ENCODE measurements around the gene BORCS6.

The BORCS6 gene

GRCh38 chr17:8145811-8146210 is 44.2 kb downstream of the BORCS6 start:
- TF ChIP-seq SIN3A (IDR thresholded peaks at IDR 0.05; ENCODE audit: borderline replicate concordance, insufficient read depth, low read length) (no peak), FOXP2 (optimal IDR thresholded peaks at IDR 0.05; ENCODE audit: borderline replicate concordance, extremely low read depth, extremely low read length, insufficient read depth) (no peak), POLR2AphosphoS5 (IDR thresholded peaks at IDR 0.05; ENCODE audit: low read depth, low read length) (no peak), TAF1 (IDR thresholded peaks at IDR 0.05; ENCODE audit: borderline replicate concordance, insufficient read depth, low read length) (no peak), REST (IDR thresholded peaks at IDR 0.05; ENCODE audit: insufficient read depth in 1 of 2, low read depth in 2 of 2, low read length in 2 of 2) (no peak)

- TF ChIP-seq TAF1 (IDR thresholded peaks at IDR 0.05; ENCODE audit: borderline replicate concordance, insufficient read depth, low read length) (no peak), POLR2AphosphoS5 (IDR thresholded peaks at IDR 0.05; ENCODE audit: low read depth, low read length) (no peak), REST (IDR thresholded peaks at IDR 0.05; ENCODE audit: insufficient read depth in 1 of 2, low read depth in 2 of 2, low read length in 2 of 2) (no peak)
Observed at GRCh38 chr17:8144401-8145231, 45.4 kb downstream of the BORCS6 start.

GRCh38 chr17:8143581-8144400 is 46.2 kb downstream of the BORCS6 start:
- TF ChIP-seq FOXP2 (optimal IDR thresholded peaks at IDR 0.05; ENCODE audit: borderline replicate concordance, extremely low read depth, extremely low read length, insufficient read depth): no peak
- no peak for TF ChIP-seq POLR2AphosphoS5 (IDR thresholded peaks at IDR 0.05; ENCODE audit: low read depth, low read length)
- TF ChIP-seq TAF1 (IDR thresholded peaks at IDR 0.05; ENCODE audit: borderline replicate concordance, insufficient read depth, low read length): no peak
- TF ChIP-seq REST (IDR thresholded peaks at IDR 0.05; ENCODE audit: insufficient read depth in 1 of 2, low read depth in 2 of 2, low read length in 2 of 2): no peak
- TF ChIP-seq SIN3A (IDR thresholded peaks at IDR 0.05; ENCODE audit: borderline replicate concordance, insufficient read depth, low read length): no peak

- no peak for TF ChIP-seq POLR2AphosphoS5 (IDR thresholded peaks at IDR 0.05; ENCODE audit: low read depth, low read length)
- TF ChIP-seq SIN3A (IDR thresholded peaks at IDR 0.05; ENCODE audit: borderline replicate concordance, insufficient read depth, low read length): no peak
- TF ChIP-seq TAF1 (IDR thresholded peaks at IDR 0.05; ENCODE audit: borderline replicate concordance, insufficient read depth, low read length): no peak
- no peak for TF ChIP-seq FOXP2 (optimal IDR thresholded peaks at IDR 0.05; ENCODE audit: borderline replicate concordance, extremely low read depth, extremely low read length, insufficient read depth)
- TF ChIP-seq REST (IDR thresholded peaks at IDR 0.05; ENCODE audit: insufficient read depth in 1 of 2, low read depth in 2 of 2, low read length in 2 of 2): no peak
Observed at GRCh38 chr17:8142887-8143580, 46.9 kb downstream of the BORCS6 start.

All from PFSK-1 (cell line).